OCI-M2 (cell line): ENCODE results near the gene EHMT1.
"Not testable (repeated sequence)": the region's sequence is repeated elsewhere in the genome, so short reads cannot be mapped to it uniquely, and the experiment has no call there.

Experiments used
- DNase-seq: peaks from one replicate; lab custom pipeline; 2025; ENCODE audit not compliant: unreplicated experiment; lab: John Stamatoyannopoulos, UW

Gene EHMT1

GRCh38 chr9:137715866-137716693 lies 97.3 kb downstream of the EHMT1 start:
- not testable (repeated sequence) for DNase-seq

- DNase-seq: no peak
Observed at GRCh38 chr9:137716694-137717287, 98.0 kb downstream of the EHMT1 start.

- DNase-seq: no peak
Observed at GRCh38 chr9:137717776-137718327, 99.0 kb downstream of the EHMT1 start.

GRCh38 chr9:137719194-137719593 lies 100.4 kb downstream of the EHMT1 start:
- DNase-seq: no peak

- DNase-seq: no peak
Observed at GRCh38 chr9:137720571-137721110, 101.8 kb downstream of the EHMT1 start.

- DNase-seq: no peak
Observed at GRCh38 chr9:137721479-137721878, 102.7 kb downstream of the EHMT1 start.

- no peak for DNase-seq
Observed at GRCh38 chr9:137721899-137722298, 103.1 kb downstream of the EHMT1 start.

GRCh38 chr9:137722481-137722880 lies 103.7 kb downstream of the EHMT1 start:
- DNase-seq: no peak

GRCh38 chr9:137723356-137723755 lies 104.6 kb downstream of the EHMT1 start:
- DNase-seq: not testable (repeated sequence)

- no peak for DNase-seq
Observed at GRCh38 chr9:137723783-137724445, 105.1 kb downstream of the EHMT1 start.

GRCh38 chr9:137724818-137725240 lies 106.0 kb downstream of the EHMT1 start:
- DNase-seq: no peak

GRCh38 chr9:137725598-137725997 lies 106.8 kb downstream of the EHMT1 start:
- DNase-seq: no peak

- not testable (repeated sequence) for DNase-seq
Observed at GRCh38 chr9:137726336-137726735, 107.5 kb downstream of the EHMT1 start.

- no peak for DNase-seq
Observed at GRCh38 chr9:137726764-137727163, 108.0 kb downstream of the EHMT1 start.

- DNase-seq: no peak
Observed at GRCh38 chr9:137727716-137728115, 108.9 kb downstream of the EHMT1 start.

- no peak for DNase-seq
Observed at GRCh38 chr9:137728444-137729311, 109.9 kb downstream of the EHMT1 start.

- DNase-seq: no peak
Observed at GRCh38 chr9:137731216-137731946, 112.6 kb downstream of the EHMT1 start.

GRCh38 chr9:137731947-137732813 lies 113.4 kb downstream of the EHMT1 start:
- DNase-seq: no peak

GRCh38 chr9:137733429-137733828 lies 114.6 kb downstream of the EHMT1 start:
- DNase-seq: no peak
